RCC 7860 (cell line): ENCODE results near the gene AXDND1.
"Not testable (repeated sequence)": the region's sequence is repeated elsewhere in the genome, so short reads cannot be mapped to it uniquely, and the experiment has no call there.

Experiments used
- DNase-seq: peaks from one replicate; pipeline ENCODE4 v3.0.0-alpha.2; 2015; ENCODE audit warnings: low spot score
- FAIRE-seq: peaks from 2 replicates; lab custom pipeline; 2012; peaks lifted over from hg19 to GRCh38; lab: Jason Lieb, UNC

AXDND1 gene

GRCh38 chr1:179366093-179366800, 476 bp downstream of the AXDND1 start:
- no peak for FAIRE-seq

DNA sequence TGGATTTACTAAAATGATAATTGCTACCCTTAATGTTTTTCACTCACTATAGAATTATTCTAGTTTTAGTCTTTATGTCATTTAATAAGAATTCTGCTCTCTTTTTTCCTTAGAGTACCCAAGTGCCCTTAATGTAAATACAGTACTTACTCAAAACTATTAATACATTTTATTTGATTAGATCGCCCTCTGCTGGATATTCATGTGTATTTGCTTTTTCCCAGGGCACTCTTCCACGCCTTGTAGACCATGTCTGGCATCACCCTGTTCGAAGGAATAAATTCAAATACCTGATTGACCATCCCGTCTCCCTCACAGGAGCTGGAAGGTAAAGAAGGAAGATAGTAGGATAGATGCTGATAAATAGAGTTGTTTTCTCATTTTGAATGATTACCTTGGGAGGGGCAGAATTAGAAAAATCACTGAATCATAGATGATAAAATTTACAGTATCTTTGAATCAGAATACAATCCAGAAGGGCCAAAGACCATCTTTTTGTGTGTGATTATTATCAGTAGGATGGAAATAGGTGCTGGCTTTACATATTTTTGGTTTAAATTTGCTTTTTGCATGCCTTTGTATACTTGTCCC, 4.1 kb downstream of the AXDND1 start:
- FAIRE-seq = peak; percentile 76
- DNase-seq = peak; percentile 68

More at GRCh38 chr1:179366093-179366800, 476 bp downstream of the AXDND1 start:
- no peak for DNase-seq

DNA sequence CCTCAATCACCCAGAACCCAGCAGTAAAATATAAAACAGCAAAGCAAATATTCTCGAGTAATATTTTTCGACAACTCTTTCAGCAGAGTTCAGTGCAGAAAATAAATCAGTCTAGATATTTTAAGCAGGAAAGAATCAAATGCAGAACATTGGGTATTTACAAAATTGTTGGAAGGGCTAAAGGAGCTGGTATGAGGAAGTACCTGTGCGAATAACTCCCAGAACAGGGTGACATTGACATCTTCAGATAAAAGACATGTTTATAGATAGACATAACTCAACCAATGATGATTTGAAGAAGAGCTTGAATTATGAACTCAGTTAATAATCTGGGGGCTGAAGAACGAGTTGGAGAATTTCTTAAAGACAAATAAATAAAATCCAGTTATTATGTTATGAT, 6.4 kb downstream of the AXDND1 start:
- FAIRE-seq (no peak), DNase-seq (no peak)

- no peak for FAIRE-seq
Measured at GRCh38 chr1:179376223-179376622, 10.5 kb downstream of the AXDND1 start.

GRCh38 chr1:179380299-179380698, 14.5 kb downstream of the AXDND1 start:
- FAIRE-seq (no peak), DNase-seq (no peak)

More at GRCh38 chr1:179376223-179376622, 10.5 kb downstream of the AXDND1 start:
- no peak for DNase-seq

- FAIRE-seq (no peak), DNase-seq (no peak)
Measured at GRCh38 chr1:179384027-179384426, 18.3 kb downstream of the AXDND1 start.

GRCh38 chr1:179385510-179385909, 19.7 kb downstream of the AXDND1 start:
- no peak for FAIRE-seq

GRCh38 chr1:179393721-179394120, 27.9 kb downstream of the AXDND1 start:
- no peak for DNase-seq
- no peak for FAIRE-seq

More at GRCh38 chr1:179385510-179385909, 19.7 kb downstream of the AXDND1 start:
- DNase-seq = no peak

GRCh38 chr1:179399399-179399798, 33.6 kb downstream of the AXDND1 start:
- not testable (repeated sequence) for FAIRE-seq, DNase-seq

- DNase-seq, FAIRE-seq: not testable (repeated sequence)
Measured at GRCh38 chr1:179417760-179418159, 52.0 kb downstream of the AXDND1 start.

DNA sequence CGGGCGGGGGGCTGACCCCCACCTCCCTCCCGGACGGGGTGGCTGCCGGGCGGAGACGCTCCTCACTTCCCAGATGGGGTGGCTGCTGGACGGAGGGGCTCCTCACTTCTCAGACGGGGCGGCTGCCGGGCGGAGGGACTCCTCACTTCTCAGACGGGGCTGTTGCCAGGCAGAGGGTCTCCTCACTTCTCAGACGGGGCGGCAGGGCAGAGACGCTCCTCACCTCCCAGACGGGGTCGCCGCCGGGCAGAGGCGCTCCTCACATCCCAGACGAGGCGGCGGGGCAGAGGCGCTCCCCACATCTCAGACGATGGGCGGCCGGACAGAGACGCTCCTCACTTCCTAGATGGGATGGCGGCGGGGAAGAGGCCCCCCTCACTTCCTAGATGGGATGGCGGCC, 52.9 kb downstream of the AXDND1 start:
- FAIRE-seq = not testable (repeated sequence)

GRCh38 chr1:179424610-179425009, 58.8 kb downstream of the AXDND1 start:
- no peak for DNase-seq
- no peak for FAIRE-seq

More for the DNA sequence above, 52.9 kb downstream of the AXDND1 start:
- DNase-seq = not testable (repeated sequence)

- FAIRE-seq = no peak
- no peak for DNase-seq
Measured at GRCh38 chr1:179425186-179425585, 59.4 kb downstream of the AXDND1 start.

DNA sequence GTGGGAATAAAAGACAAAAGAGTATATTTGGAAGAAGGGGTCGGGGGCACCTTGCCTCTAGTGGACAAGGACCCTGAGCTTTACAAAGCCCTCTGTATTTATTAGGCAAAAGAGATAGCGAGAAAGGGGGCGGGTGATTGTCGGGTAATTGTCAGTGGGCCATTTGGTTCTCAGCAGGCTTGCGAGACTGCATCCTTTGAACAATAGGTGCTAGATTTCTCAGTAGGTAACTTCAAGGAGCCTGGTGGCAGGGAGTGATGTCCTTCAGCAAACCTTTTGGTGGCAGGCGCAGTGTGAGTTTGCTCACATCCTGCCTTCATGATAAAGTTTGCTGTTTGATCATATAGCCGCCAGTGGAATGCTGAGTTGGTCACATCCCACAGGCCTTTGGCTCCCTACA, 71.4 kb downstream of the AXDND1 start:
- no peak for FAIRE-seq
- no peak for DNase-seq

DNA sequence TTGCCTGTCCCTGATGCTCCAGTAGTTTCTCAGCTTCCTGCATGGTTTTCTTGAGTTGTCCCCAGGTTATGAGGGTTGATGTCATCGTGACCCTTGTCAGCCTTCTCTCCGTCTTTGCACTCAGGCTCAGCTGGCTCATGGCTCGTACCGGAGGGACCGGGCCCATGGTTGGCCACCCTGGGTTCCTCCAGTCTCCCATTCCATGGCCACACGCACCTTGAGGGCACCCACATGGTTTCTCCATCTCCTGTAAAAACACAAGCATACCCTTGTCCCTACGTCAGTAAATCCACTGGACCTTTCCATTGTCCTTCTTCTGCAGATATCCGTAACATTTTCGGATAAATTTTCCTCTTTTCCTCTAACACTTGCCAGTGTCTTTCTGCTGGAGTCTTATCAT, 73.9 kb downstream of the AXDND1 start:
- not testable (repeated sequence) for FAIRE-seq, DNase-seq

DNA sequence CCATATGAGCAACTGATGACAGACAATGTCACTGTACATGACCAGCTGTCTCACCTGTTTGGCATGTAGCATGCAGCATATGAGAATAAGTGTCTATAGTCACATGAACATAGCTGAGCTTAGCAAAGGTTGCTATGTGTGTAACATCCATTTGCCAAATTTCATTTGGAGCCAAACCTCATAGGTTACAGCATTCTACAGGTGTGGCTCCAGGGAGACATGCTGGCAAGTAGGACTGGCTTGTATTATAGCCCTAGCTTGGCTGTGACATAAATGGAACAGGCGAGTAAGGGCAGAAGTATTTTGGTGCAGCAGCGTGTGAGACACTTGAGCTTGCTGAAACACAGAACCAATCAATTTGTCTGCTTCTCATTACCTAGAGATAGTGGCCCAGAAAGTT, 74.5 kb downstream of the AXDND1 start:
- not testable (repeated sequence) for FAIRE-seq

GRCh38 chr1:179440971-179441370, 75.2 kb downstream of the AXDND1 start:
- FAIRE-seq (no peak), DNase-seq (no peak)

More for the DNA sequence above, 74.5 kb downstream of the AXDND1 start:
- DNase-seq = not testable (repeated sequence)

GRCh38 chr1:179441501-179441900, 75.7 kb downstream of the AXDND1 start:
- DNase-seq (no peak), FAIRE-seq (no peak)

DNA sequence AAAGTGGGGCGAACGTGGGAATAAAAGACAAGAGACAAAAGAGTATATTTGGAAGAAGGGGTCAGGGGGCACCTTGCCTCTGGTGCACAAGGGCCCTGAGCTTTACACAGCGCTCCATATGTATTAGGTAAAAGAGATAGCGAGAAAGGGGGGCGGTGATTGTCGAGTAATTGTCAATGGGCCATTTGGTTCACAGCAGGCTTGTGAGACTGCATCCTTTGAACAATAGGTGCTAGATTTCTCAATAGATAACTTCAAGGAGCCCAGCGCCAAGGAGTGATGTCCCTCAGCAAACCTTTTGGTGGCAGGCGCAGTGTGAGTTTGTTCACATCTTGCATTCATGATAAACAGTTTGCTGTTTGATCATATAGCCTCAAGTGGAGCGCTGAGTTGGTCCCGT, 77.1 kb downstream of the AXDND1 start:
- FAIRE-seq, DNase-seq: not testable (repeated sequence)

DNA sequence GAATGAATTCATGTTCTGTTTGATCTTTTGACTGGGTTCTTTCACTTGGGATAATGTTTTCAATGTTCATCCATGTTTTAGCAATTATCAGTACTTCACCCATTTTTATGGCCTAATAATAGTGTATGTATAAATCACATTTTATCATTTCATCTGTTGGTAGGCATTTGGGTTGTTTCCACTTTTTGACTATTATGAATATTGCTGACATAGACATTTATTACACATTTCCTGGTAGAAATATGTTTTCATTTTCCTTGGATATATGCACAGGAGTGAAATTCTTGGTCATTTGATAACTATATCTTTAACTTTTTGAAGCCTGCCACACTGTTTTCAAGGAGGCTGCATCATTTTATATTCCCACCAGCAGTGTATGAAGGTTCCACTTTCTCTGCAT, 79.8 kb downstream of the AXDND1 start:
- no peak for DNase-seq

DNA sequence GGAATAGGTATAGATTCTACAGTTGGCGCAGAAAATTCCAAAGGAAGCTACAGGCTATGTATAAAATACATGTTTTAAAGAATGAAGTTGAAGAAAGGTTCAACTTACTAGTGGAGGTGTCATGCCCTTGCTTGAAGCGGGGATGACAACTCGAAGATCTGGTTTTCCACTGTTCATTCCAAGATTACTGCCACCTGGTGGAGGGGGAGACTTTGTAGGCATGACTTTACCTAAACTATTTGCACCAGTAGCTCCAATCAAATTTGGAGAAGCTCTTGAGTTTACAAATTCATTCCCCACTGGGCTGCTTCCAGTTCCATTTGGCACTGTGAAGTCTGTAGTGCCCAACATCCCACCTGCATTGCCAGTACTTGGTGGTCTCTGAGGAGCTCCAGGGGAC, 81.7 kb downstream of the AXDND1 start:
- DNase-seq (no peak), FAIRE-seq (no peak)

More for the DNA sequence above, 79.8 kb downstream of the AXDND1 start:
- FAIRE-seq = no peak
